GM12892 (cell line): ENCODE measurements around the gene TBX1.

ENCODE experiments used
- POLR2A ChIP-seq: IDR thresholded peaks from 2 replicates; pipeline ENCODE4 v1.6.1; 2011; ENCODE audit warnings: low read depth, low read length, control low read depth
- POLR2AphosphoS5 ChIP-seq: IDR thresholded peaks from 2 replicates; pipeline ENCODE4 v1.6.1; 2011; ENCODE audit warnings: low read depth, low read length, control low read depth

DNA sequence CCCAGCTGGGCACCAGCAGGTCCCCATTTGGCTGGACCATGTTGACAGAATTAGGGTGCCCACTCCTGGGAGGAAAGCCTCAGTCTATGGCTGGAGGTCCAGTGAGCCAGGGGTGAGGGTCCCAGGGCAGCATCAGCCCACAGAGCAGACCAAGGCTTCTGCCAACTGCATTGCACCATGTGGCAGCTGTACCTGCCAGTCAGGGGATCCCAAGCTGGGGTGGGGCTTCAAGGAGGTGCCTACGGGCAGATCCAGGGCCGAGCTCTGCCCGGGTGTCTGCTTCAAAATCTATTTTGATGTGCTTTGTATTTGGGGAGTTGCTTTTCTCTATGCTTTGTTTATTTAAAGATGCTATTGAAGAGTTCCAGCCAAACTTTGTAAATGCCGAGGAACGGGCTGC is 26.8 kb upstream of the TBX1 start:
- TF ChIP-seq POLR2AphosphoS5 (no peak), POLR2A (no peak)
